ENCODE data around the gene SLAIN2.

- TF ChIP-seq CTCF (IDR thresholded peaks at IDR 0.05) (no peak), EP300 (IDR thresholded peaks at IDR 0.05) (no peak), POLR2A (IDR thresholded peaks at IDR 0.05) (no peak)
Observed at GRCh38 chr4:48331577-48332330, 9.6 kb upstream of the SLAIN2 start.
